ENCODE results near the gene CNIH1. TPM values are rescaled to one million over a fixed set of nuclear protein-coding genes. Genes with fewer than 3 reads are reported as not detected.

The CNIH1 gene
- total RNA-seq (2014; rRNA removed; shearing (Covaris generic)): 22.2 and 46.6 TPM in 2 replicates

GRCh38 chr14:54440873-54441868, at the start of gene CNIH1:
TSS of gene CNIH1 (minus strand) at chr14:54441374. CDS start at chr14:54441327, 47 bp downstream.

GRCh38 chr14:54488646-54489317, 47.6 kb upstream of the CNIH1 start, which contains the start of gene GMFB:
TSS of gene GMFB (minus strand) at chr14:54488980. CDS start at chr14:54488927, 53 bp downstream.

GRCh38 chr14:54396493-54397335, 44.5 kb downstream of the CNIH1 start, which contains the start of gene CDKN3:
TSS of gene CDKN3 (plus strand) at chr14:54397007. CDS start at chr14:54397069, 62 bp downstream.

Other genes starting within 250 kb of the CNIH1 start
- gene CDKN3, start 44.4 kb downstream of the CNIH1 start, total RNA-seq (2014; rRNA removed; shearing (Covaris generic)): 32.3 and 36.2 TPM in 2 replicates
- gene GMFB, start 47.6 kb upstream of the CNIH1 start, total RNA-seq (2014; rRNA removed; shearing (Covaris generic)): 26.9 and 28.3 TPM in 2 replicates
- gene CGRRF1, start 68.5 kb upstream of the CNIH1 start, total RNA-seq (2014; rRNA removed; shearing (Covaris generic)): 5.3 and 6.7 TPM in 2 replicates
- gene SAMD4A, start 125.8 kb upstream of the CNIH1 start, total RNA-seq (2014; rRNA removed; shearing (Covaris generic)): 4.9 TPM in 2 replicates